Brain microvascular endothelial cell (primary cell): ENCODE results near the gene ZNF581.

Experiments used
- DNase-seq: peaks from one replicate; pipeline ENCODE4 v3.0.0-alpha.2; 2020
- H3K27ac ChIP-seq: fragments of 250-450 bp; sonication (Bioruptor Pico); 2 replicates; pipeline ENCODE4 v1.5.1; 2020; ENCODE audit warnings: mild to moderate bottlenecking, moderate library complexity
- H3K27me3 ChIP-seq: fragments of 250-450 bp; sonication (Bioruptor Pico); replicated peaks from 2 replicates; pipeline ENCODE4 v1.5.1; 2020; ENCODE audit warnings: mild to moderate bottlenecking
- H3K36me3 ChIP-seq: fragments of 250-450 bp; sonication (Bioruptor Pico); replicated peaks from 2 replicates; pipeline ENCODE4 v1.5.1; 2020; ENCODE audit warnings: mild to moderate bottlenecking
- H3K4me3 ChIP-seq: 2 replicates; pipeline ENCODE4 v1.5.1; 2011; ENCODE audit warnings: low read depth, mild to moderate bottlenecking, control low read depth, low read length, moderate library complexity
- in situ Hi-C: cut with HindIII; loops from 2 replicates; pipeline ENCODE4 v1.10.0; 2017; ENCODE audit warnings: low sequenced_read_pairs, low pct_ligation_motif_present
- TF ChIP-seq, protein P1 (sequence below): IDR thresholded peaks from 2 replicates; pipeline ENCODE4 v1.5.1; 2011; ENCODE audit warnings: low read depth, mild to moderate bottlenecking, moderate library complexity, low read length, control low read depth, inconsistent platforms; ENCODE audit errors: missing control alignments

The ZNF581 gene

DNA sequence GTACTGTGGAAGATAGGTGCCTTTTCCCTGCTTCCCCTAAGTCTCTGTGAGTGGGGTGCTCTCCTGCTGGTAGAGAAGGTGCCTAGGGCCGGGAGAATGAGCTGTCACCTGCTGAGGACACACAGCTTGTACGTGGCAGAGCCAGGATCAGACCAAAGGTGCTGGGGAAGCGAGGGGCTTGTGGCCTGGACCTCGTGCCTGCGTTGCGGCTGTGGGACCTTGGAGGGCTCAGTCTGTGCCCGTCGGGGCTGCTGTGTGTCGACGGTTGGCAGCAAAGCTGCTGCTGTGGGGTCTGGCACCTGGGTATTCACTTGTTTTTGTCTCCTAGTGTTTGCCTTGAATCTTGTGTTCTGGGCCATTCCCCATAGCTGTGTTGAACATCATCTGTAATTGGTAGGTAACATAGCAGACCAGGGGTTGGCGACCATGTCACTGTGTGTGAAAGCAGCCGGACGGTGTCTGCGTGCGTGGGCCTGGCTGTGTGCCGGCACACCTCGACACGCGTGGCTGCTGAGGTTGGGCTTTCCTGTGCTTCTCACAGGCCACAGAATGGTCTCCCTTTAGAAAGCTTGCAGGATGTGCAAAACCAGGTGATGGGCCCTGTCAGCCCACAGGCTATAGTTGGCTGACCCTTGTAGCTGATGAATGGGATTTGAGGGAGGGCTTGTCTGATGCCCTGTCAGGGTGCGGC is 20.5 kb downstream of the ZNF581 start:
- no peak overlapping the region for H3K27ac ChIP-seq
- TF ChIP-seq, protein P1, sequence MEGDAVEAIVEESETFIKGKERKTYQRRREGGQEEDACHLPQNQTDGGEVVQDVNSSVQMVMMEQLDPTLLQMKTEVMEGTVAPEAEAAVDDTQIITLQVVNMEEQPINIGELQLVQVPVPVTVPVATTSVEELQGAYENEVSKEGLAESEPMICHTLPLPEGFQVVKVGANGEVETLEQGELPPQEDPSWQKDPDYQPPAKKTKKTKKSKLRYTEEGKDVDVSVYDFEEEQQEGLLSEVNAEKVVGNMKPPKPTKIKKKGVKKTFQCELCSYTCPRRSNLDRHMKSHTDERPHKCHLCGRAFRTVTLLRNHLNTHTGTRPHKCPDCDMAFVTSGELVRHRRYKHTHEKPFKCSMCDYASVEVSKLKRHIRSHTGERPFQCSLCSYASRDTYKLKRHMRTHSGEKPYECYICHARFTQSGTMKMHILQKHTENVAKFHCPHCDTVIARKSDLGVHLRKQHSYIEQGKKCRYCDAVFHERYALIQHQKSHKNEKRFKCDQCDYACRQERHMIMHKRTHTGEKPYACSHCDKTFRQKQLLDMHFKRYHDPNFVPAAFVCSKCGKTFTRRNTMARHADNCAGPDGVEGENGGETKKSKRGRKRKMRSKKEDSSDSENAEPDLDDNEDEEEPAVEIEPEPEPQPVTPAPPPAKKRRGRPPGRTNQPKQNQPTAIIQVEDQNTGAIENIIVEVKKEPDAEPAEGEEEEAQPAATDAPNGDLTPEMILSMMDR, result no peak
- H3K36me3 ChIP-seq, result peaks cover 86% of the 10 kb centered on the region
- H3K27me3 ChIP-seq, result no peaks in the 10 kb centered on the region
- no peak for DNase-seq
- in situ Hi-C loops, result no loop called here
- no peak overlapping the region for H3K4me3 ChIP-seq

DNA sequence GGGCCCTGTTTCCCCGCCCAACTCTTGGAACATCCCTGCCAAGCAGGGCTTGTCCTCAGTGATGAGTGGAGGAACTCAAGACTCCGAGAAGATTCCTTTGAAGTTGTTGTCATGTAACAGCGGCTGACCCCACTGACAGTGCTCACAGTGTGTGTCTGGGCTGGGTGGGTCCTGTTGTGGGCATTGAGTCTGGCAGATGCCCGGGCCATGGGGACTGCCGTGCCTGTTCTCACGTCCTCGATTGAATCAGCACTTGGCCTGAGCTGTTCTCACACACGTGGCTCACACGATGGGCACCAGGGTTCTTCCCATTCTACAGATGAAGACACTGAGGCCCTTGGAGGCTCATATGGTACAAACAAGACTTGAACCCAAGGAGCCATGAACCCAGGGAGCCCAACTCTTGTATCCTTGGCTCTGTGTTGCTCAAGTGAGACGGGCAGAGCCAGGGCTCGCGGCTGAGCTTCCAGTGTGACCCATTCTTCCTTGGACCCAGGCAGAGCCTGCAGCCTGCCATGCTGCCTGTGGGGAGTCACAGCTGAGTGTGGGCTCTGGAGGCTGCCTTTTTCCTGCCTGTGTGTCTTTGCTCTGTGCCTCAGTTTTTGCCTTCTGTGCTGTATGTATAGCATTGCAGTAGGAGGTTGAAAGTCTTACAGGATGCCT is 23.0 kb downstream of the ZNF581 start:
- in situ Hi-C loops, result no loop called here
- H3K36me3 ChIP-seq, result peaks cover 85% of the 10 kb centered on the region
- H3K4me3 ChIP-seq, result no peak overlapping the region
- TF ChIP-seq, protein P1, result no peak
- no peaks in the 10 kb centered on the region for H3K27me3 ChIP-seq
- H3K27ac ChIP-seq, result no peak overlapping the region
- DNase-seq, result no peak

DNA sequence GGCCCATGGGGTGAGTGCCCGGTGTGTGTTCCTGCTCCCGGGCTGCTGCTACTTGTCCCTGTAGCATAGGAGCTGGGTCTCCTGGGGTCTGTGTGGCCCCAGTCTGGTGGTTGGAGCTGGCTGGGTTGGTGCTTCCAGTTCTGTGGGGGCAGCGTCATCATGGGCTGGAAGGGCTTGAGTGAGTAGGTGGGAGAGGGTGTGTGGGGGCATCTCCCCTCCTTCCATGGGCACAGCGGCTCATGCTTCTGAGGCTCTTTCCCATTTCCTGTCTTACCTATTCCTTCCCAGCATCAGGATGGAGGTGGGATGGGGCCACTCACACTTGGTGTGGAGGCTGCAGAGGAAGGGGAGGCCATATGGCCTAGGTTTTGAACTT is 23.5 kb downstream of the ZNF581 start:
- in situ Hi-C loops, result no loop called here

DNA sequence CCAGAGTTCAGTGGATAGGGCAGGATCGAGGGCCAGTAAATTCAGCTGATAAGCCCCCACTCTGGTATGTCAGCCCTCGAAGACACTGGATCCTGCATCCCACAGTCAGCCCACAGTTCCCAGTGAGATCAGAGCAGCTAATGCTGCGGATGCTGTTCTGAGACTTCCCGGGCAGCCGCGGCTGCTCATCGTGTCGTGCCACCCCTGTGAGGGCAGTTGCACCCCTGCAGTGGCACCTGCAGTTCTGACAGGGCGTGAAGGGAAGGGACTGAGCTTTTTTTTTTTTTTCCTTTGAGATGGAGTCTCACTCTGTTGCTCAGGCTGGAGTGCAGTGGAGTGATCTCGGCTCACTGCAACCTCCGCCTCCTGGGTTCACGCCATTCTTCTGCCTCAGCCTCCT is 24.1 kb downstream of the ZNF581 start:
- TF ChIP-seq, protein P1, result no peak
- Histone ChIP-seq H3K36me3 (peaks cover 77% of the 10 kb centered on the region), H3K27me3 (no peaks in the 10 kb centered on the region), H3K4me3 (no peak overlapping the region), H3K27ac (no peak overlapping the region)
- no peak for DNase-seq
- in situ Hi-C loops, result no loop called here

More for the DNA sequence above, 23.5 kb downstream of the ZNF581 start:
- no peak for DNase-seq
- H3K27ac ChIP-seq, result no peak overlapping the region
- no peaks in the 10 kb centered on the region for H3K27me3 ChIP-seq
- no peak overlapping the region for H3K4me3 ChIP-seq
- TF ChIP-seq, protein P1, result no peak
- peaks cover 80% of the 10 kb centered on the region for H3K36me3 ChIP-seq

DNA sequence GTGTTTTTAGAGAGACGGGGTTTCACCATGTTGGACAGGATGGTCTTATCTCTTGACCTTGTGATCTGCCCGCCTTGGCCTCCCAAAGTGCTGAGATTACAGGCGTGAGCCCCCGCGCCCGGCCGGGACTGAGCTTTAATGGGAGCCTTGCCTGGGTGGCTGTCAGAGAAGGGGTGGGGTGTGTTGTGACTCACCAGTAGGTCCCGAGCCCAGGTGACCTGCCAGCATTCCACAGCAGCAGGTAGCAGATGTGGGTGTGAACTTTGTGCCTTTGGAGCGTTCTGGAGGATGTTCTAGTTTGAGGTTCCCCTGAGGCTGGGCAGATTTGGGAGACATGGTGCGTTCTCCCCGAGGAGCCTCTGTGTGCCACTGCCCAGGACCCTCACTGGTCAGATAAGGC is 24.5 kb downstream of the ZNF581 start:
- Histone ChIP-seq H3K27me3 (no peaks in the 10 kb centered on the region), H3K4me3 (no peak overlapping the region), H3K36me3 (peaks cover 73% of the 10 kb centered on the region), H3K27ac (no peak overlapping the region)
- no peak for DNase-seq
- TF ChIP-seq, protein P1, result no peak
- in situ Hi-C loops, result no loop called here
